Lower lobe of right lung (tissue), 2 donors: ENCODE results near the gene GGT7. TPM values are rescaled to one million over a fixed set of nuclear protein-coding genes. Genes with fewer than 3 reads are reported as not detected.
"Not testable (repeated sequence)": the region's sequence is repeated elsewhere in the genome, so short reads cannot be mapped to it uniquely, and the experiment has no call there.

Experiments
- ATAC-seq, 2 donors: fragments of 200-7000 bp; cut with Tn5 transposase; one replicate each; pipeline ENCODE4 v1.9.1; 2020 to 2022; ENCODE audit warnings: mild to moderate bottlenecking in 2 of 2, moderate library complexity in 2 of 2
- DNase-seq: peaks from one replicate; pipeline ENCODE4 v3.0.0-alpha.2; 2020
- H3K27ac ChIP-seq: fragments of 200-600 bp; one replicate; pipeline ENCODE4 v1.8.0; 2022
- H3K27me3 ChIP-seq: fragments of 200-600 bp; one replicate; pipeline ENCODE4 v1.8.0; 2022; ENCODE audit warnings: low read depth
- H3K36me3 ChIP-seq: fragments of 200-600 bp; one replicate; pipeline ENCODE4 v1.8.0; 2022; ENCODE audit warnings: mild to moderate bottlenecking
- H3K4me1 ChIP-seq: fragments of 200-600 bp; one replicate; pipeline ENCODE4 v1.8.0; 2022
- H3K4me3 ChIP-seq: fragments of 200-600 bp; one replicate; pipeline ENCODE4 v1.8.0; 2022; ENCODE audit warnings: mild to moderate bottlenecking
- H3K9me3 ChIP-seq: fragments of 200-600 bp; one replicate; pipeline ENCODE4 v1.8.0; 2022
- intact Hi-C: fragments of 100-400 bp; cut with DNase I; formaldehyde crosslinking; loops from one replicate; pipeline ENCODE4 v1.11.0; 2022
- total RNA-seq: library from RNA; stranded (reverse); fragmentation: NEBNext Ultra II Directional; extraction: Animal tissue kit (Norgen Biotek cat#: 25700); gene quantifications from one replicate; pipeline ENCODE4 v1.2.1, GENCODE V29; 2021
- TF ChIP-seq, protein P1 (sequence below): fragments of 200-600 bp; IDR thresholded peaks from one replicate; pipeline ENCODE4 v1.8.0; 2022; ENCODE audit warnings: antibody characterized with exemption, mild to moderate bottlenecking
- donor health status: DM: no; HTN: yes; CAD: no; lungs with severe emphysema.

Gene GGT7
- total RNA-seq, 1 donor from 2014 or later, result 24.0 TPM

GRCh38 chr20:34881689-34882088 lies 9.0 kb upstream of the GGT7 start:
- Histone ChIP-seq H3K27ac (peak overlapping the region; percentile 21), H3K4me1 (peaks cover 30% of the 10 kb centered on the region), H3K36me3 (peaks cover 32% of the 10 kb centered on the region), H3K27me3 (no peaks in the 10 kb centered on the region), H3K9me3 (no peaks in the 10 kb centered on the region), H3K4me3 (no peak overlapping the region)
- DNase-seq, result no peak
- no peak for ATAC-seq
- intact Hi-C loops, result no loop called here
- TF ChIP-seq, protein P1, sequence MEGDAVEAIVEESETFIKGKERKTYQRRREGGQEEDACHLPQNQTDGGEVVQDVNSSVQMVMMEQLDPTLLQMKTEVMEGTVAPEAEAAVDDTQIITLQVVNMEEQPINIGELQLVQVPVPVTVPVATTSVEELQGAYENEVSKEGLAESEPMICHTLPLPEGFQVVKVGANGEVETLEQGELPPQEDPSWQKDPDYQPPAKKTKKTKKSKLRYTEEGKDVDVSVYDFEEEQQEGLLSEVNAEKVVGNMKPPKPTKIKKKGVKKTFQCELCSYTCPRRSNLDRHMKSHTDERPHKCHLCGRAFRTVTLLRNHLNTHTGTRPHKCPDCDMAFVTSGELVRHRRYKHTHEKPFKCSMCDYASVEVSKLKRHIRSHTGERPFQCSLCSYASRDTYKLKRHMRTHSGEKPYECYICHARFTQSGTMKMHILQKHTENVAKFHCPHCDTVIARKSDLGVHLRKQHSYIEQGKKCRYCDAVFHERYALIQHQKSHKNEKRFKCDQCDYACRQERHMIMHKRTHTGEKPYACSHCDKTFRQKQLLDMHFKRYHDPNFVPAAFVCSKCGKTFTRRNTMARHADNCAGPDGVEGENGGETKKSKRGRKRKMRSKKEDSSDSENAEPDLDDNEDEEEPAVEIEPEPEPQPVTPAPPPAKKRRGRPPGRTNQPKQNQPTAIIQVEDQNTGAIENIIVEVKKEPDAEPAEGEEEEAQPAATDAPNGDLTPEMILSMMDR, result no peak

GRCh38 chr20:34880971-34881370 lies 8.3 kb upstream of the GGT7 start:
- peaks cover 32% of the 10 kb centered on the region for H3K36me3 ChIP-seq
- H3K9me3 ChIP-seq, ATAC-seq, H3K27ac ChIP-seq, H3K27me3 ChIP-seq, H3K4me3 ChIP-seq, DNase-seq, intact Hi-C loops: not testable (repeated sequence)
- peaks cover 23% of the 10 kb centered on the region for H3K4me1 ChIP-seq

GRCh38 chr20:34880215-34880850 lies 7.7 kb upstream of the GGT7 start:
- Histone ChIP-seq H3K27me3 (no peaks in the 10 kb centered on the region), H3K4me1 (peaks cover 26% of the 10 kb centered on the region), H3K36me3 (peaks cover 27% of the 10 kb centered on the region), H3K27ac (no peak overlapping the region), H3K9me3 (no peaks in the 10 kb centered on the region), H3K4me3 (no peak overlapping the region)
- ATAC-seq, result no peak
- intact Hi-C loops, result no loop called here
- DNase-seq, result no peak
- TF ChIP-seq, protein P1, result no peak

GRCh38 chr20:34876406-34877282 lies 4.0 kb upstream of the GGT7 start, which contains the start of gene ACSS2:
ACSS2 (plus strand) TSS chr20:34876612; CDS start chr20:34876646, 34 bp downstream.
- H3K27ac ChIP-seq, result peak within 1 kb of the TSS; percentile 88
- no peak for DNase-seq
- intact Hi-C loops, result no loop called here
- no peaks in the 10 kb centered on the region for H3K9me3 ChIP-seq
- peak; percentile 88 to 94 for ATAC-seq
- H3K4me3 ChIP-seq, result peak within 1 kb of the TSS; percentile 82
- TF ChIP-seq, protein P1, result no peak
- H3K4me1 ChIP-seq, result peaks cover 52% of the 10 kb centered on the region
- no peaks in the 10 kb centered on the region for H3K27me3 ChIP-seq
- no peaks in the 10 kb centered on the region for H3K36me3 ChIP-seq

GRCh38 chr20:34875642-34876405 lies 3.2 kb upstream of the GGT7 start:
- intact Hi-C loops, result no loop called here
- Histone ChIP-seq H3K27ac (peak overlapping the region; percentile 79), H3K27me3 (no peaks in the 10 kb centered on the region), H3K36me3 (no peaks in the 10 kb centered on the region), H3K9me3 (no peaks in the 10 kb centered on the region), H3K4me1 (peaks cover 56% of the 10 kb centered on the region), H3K4me3 (peak overlapping the region; percentile 82)
- peak; percentile 100 for DNase-seq
- TF ChIP-seq, protein P1, result peak; percentile 20
- ATAC-seq, result peak; percentile 90 to 95
